GM19193 (cell line): ENCODE measurements around the gene CLEC2B.

Experiments
- POLR2A ChIP-seq: IDR thresholded peaks from 4 replicates; pipeline ENCODE4 v1.6.1; 2011; ENCODE audit not compliant: insufficient read depth, insufficient read length; ENCODE audit errors: extremely low read depth

The CLEC2B gene

DNA sequence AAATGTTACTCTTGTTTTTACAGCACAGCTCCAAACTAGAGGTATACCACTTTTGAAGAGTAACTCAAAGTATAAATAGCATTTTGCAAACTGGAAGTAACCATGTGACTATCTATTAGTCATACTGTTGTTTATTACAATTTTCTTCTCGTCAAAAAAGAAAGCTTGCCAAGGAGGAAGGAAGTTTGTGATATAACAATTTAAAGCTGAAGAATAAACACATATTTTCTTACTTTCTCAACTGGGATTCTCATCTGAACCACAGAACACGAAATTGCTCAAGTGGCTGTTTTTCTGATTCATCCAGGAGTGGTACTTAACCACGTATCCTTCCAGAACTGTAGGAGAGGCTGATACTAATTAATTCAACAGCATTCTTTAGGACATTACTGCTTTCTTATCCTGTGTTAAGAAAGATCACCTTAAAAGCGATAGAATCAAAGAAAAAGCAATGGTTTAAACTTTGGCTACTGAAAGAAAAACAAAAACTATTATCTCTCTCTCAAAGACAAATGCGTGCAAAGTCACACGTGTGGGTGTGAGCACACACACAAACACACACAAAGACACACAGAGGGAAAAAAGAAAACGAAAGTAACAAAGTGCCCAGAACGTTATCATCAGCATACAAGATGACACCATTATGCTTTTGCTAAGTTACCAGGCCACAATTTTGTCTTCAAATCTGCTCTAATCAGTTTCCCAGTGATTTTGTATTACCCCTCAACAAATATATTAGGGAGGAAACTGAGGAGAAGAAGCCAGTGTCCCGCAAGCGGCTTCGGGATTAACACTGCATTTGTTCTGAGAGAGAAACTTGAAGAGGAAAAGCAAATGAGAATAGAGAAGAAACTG is at the start of gene CLEC2B:
CLEC2B (minus strand) TSS at position 48 of the 855 bp plus-strand sequence.
- TF ChIP-seq POLR2A = no peak

DNA sequence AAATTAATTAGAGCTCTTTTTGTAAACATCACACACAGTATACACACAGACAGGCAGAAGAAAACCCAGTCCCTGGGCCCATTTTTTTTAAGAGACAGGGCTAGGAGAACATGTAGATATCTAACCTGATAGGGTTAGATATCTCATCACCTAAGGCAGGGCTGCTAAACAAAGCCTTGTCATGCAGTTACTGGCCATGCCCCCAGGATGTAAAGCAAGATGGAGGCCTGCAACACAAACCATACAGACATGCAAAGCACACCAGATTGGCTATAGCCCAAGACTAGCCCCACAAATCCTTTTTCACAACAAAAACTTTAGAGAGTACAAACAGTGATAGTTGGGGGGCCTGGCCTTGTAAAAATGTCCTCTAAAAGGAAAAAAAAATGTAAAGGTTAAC is 42.6 kb upstream of the CLEC2B start:
- TF ChIP-seq POLR2A = no peak

- no peak for TF ChIP-seq POLR2A
Measured at GRCh38 chr12:9910716-9911421, 41.7 kb upstream of the CLEC2B start.

- TF ChIP-seq POLR2A = no peak
Measured at GRCh38 chr12:9909724-9910123, 40.6 kb upstream of the CLEC2B start.

- TF ChIP-seq POLR2A = no peak
Measured at GRCh38 chr12:9908350-9908749, 39.2 kb upstream of the CLEC2B start.

- no peak for TF ChIP-seq POLR2A
Measured at GRCh38 chr12:9907769-9908168, 38.6 kb upstream of the CLEC2B start.

- no peak for TF ChIP-seq POLR2A
Measured at GRCh38 chr12:9906873-9907272, 37.7 kb upstream of the CLEC2B start.

GRCh38 chr12:9902539-9903228 is 33.5 kb upstream of the CLEC2B start:
- TF ChIP-seq POLR2A = no peak

- TF ChIP-seq POLR2A = no peak
Measured at GRCh38 chr12:9900930-9901329, 31.8 kb upstream of the CLEC2B start.

- no peak for TF ChIP-seq POLR2A
Measured at GRCh38 chr12:9899209-9899608, 30.1 kb upstream of the CLEC2B start.

- TF ChIP-seq POLR2A = no peak
Measured at GRCh38 chr12:9897535-9897934, 28.4 kb upstream of the CLEC2B start.

GRCh38 chr12:9895215-9895971 is 26.2 kb upstream of the CLEC2B start:
- TF ChIP-seq POLR2A = no peak

DNA sequence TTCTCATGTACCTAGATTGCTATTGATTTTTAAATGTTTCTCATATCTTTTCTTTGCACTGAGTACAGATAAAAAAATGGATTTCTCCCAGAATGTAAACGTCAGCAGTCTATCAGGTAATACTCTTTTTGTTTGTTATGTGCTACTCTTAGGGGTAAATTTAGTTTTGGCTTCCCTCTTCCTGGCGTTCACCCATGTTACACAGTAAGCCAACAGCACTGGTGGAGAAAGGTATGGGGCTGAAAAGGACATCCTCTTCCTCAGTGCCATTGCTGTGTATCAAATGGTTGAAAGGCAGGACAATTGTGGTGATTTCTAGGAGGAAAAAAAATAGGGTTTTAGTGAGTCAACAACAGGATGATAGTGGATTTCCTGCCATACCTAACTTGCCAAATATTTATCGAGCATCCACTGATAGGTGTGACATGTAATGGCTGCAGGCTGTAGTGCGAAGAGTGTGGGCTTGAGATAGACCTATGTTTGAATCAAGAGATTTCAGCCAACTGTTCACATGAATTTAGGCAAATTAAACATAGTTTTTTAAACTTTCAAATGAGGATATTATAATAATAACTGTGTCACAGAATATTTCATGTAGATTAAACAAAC is 19.6 kb upstream of the CLEC2B start:
- TF ChIP-seq POLR2A = no peak

- TF ChIP-seq POLR2A = no peak
Measured at GRCh38 chr12:9883175-9883574, 14.0 kb upstream of the CLEC2B start.

DNA sequence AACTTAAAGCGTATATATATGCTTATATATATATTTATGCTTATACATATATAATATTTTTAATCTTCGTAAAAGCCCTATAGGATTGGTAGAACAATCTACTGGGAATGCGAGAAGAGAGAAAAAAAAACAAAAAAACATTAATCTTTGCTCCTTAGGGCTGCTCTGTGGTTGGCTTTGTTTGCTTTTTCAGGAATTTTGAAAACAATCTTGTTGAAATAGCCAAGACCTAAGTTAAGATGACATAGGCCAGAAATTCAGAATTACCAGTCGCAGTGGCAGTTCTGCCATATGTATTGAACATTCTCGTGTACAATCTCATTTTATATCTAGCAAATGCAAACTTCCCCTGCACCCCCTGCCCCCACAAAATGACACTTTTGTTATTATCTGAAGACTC is 12.8 kb upstream of the CLEC2B start:
- TF ChIP-seq POLR2A = no peak

- TF ChIP-seq POLR2A = no peak
Measured at GRCh38 chr12:9881246-9881645, 12.1 kb upstream of the CLEC2B start, which contains the start of gene KLRF2. Gene KLRF2 (plus strand): TSS chr12:9881489. CDS start chr12:9881596, 107 bp downstream.
